H9 (cell line): ENCODE results near the gene THAP4. TPM values are rescaled to one million over a fixed set of nuclear protein-coding genes. Genes with fewer than 3 reads are reported as not detected.
A peak's percentile ranks its signal among the peaks of the same experiment; 100 is the strongest.

Experiments used
- DNase-seq: peaks from one replicate; pipeline ENCODE4 v3.0.0-alpha.2; 2017
- H2AFZ ChIP-seq: one replicate; pipeline ENCODE4 v1.6.1; 2013; ENCODE audit warnings: mild to moderate bottlenecking, low read length, control low read depth, moderate library complexity
- H2AK5ac ChIP-seq: 2 replicates; pipeline ENCODE4 v1.6.1; 2013; ENCODE audit warnings: low read length, control low read depth, mixed read lengths; ENCODE audit not compliant: insufficient read length
- H2BK120ac ChIP-seq: one replicate; pipeline ENCODE4 v1.6.1; 2013; ENCODE audit warnings: low read depth, mild to moderate bottlenecking, low read length, control low read depth, inconsistent platforms; ENCODE audit not compliant: poor library complexity, severe bottlenecking
- H2BK12ac ChIP-seq: 2 replicates; pipeline ENCODE4 v1.6.1; 2013; ENCODE audit warnings: low read length, control low read depth, mixed read lengths, low read depth; ENCODE audit not compliant: insufficient read length
- H2BK15ac ChIP-seq: 2 replicates; pipeline ENCODE4 v1.6.1; 2013; ENCODE audit warnings: low read depth, low read length, control low read depth
- H2BK20ac ChIP-seq: one replicate; pipeline ENCODE4 v1.6.1; 2013; ENCODE audit warnings: low read depth, mild to moderate bottlenecking, low read length, control low read depth, inconsistent platforms; ENCODE audit not compliant: poor library complexity, severe bottlenecking
- H2BK5ac ChIP-seq: 2 replicates; pipeline ENCODE4 v1.6.1; 2013; ENCODE audit warnings: low read length, control low read depth, mixed read lengths; ENCODE audit not compliant: insufficient read length
- H3K14ac ChIP-seq: 2 replicates; pipeline ENCODE4 v1.6.1; 2013; ENCODE audit warnings: low read length, control low read depth; ENCODE audit not compliant: insufficient read depth
- H3K18ac ChIP-seq: 2 replicates; pipeline ENCODE4 v1.6.1; 2013; ENCODE audit warnings: low read depth, mild to moderate bottlenecking, mixed read lengths, low read length, control low read depth; ENCODE audit not compliant: insufficient read length
- H3K23ac ChIP-seq: 2 replicates; pipeline ENCODE4 v1.6.1; 2013; ENCODE audit warnings: low read length, control low read depth, mixed read lengths, low read depth; ENCODE audit not compliant: insufficient read length
- H3K23me2 ChIP-seq: 2 replicates; pipeline ENCODE4 v1.6.1; 2013; ENCODE audit warnings: low read depth, mild to moderate bottlenecking, mixed read lengths, low read length, control low read depth; ENCODE audit not compliant: insufficient read length, poor library complexity, severe bottlenecking
- H3K27ac ChIP-seq: 2 replicates; pipeline ENCODE4 v1.5.1; 2013; ENCODE audit warnings: low read length, control low read depth, mixed read lengths, low read depth; ENCODE audit not compliant: insufficient read length
- H3K27me3 ChIP-seq: 2 replicates; pipeline ENCODE4 v1.6.1; 2013; ENCODE audit warnings: low read length, control low read depth, inconsistent platforms; ENCODE audit not compliant: insufficient read depth
- H3K4ac ChIP-seq: 2 replicates; pipeline ENCODE4 v1.6.1; 2013; ENCODE audit warnings: low read depth, mild to moderate bottlenecking, control low read depth, inconsistent platforms, low read length, moderate library complexity
- H3K4me1 ChIP-seq: 2 replicates; pipeline ENCODE4 v1.6.1; 2013; ENCODE audit warnings: low read length, control low read depth, inconsistent platforms; ENCODE audit not compliant: insufficient read depth
- H3K4me2 ChIP-seq: 2 replicates; pipeline ENCODE4 v1.6.1; 2013; ENCODE audit warnings: low read length, control low read depth, mixed read lengths; ENCODE audit not compliant: insufficient read length, insufficient read depth
- H3K56ac ChIP-seq: 2 replicates; pipeline ENCODE4 v1.6.1; 2013; ENCODE audit warnings: low read depth, mild to moderate bottlenecking, mixed read lengths, low read length, control low read depth; ENCODE audit not compliant: insufficient read length
- H3K79me1 ChIP-seq: 2 replicates; pipeline ENCODE4 v1.6.1; 2013; ENCODE audit warnings: low read depth, mild to moderate bottlenecking, moderate library complexity, low read length, control low read depth, inconsistent platforms; ENCODE audit not compliant: insufficient read depth, poor library complexity, severe bottlenecking
- H3K79me2 ChIP-seq: 2 replicates; pipeline ENCODE4 v1.6.1; 2013; ENCODE audit warnings: low read length, control low read depth, inconsistent platforms; ENCODE audit not compliant: insufficient read depth
- H3K9ac ChIP-seq: 2 replicates; pipeline ENCODE4 v1.6.1; 2013; ENCODE audit warnings: low read length, control low read depth, mixed read lengths; ENCODE audit not compliant: insufficient read length; ENCODE audit errors: extremely low read depth
- H3K9me3 ChIP-seq: one replicate; pipeline ENCODE4 v1.6.1; 2013; ENCODE audit warnings: low read depth, low read length, inconsistent platforms; ENCODE audit not compliant: control insufficient read depth
- H3T11ph ChIP-seq: one replicate; pipeline ENCODE4 v1.6.1; 2013; ENCODE audit warnings: mild to moderate bottlenecking, low read length, control low read depth, inconsistent platforms
- H4K20me1 ChIP-seq: one replicate; pipeline ENCODE4 v1.6.1; 2013; ENCODE audit not compliant: control insufficient read depth, insufficient read length, insufficient read depth
- H4K5ac ChIP-seq: 2 replicates; pipeline ENCODE4 v1.6.1; 2013; ENCODE audit warnings: low read depth, mild to moderate bottlenecking, mixed read lengths, low read length, control low read depth; ENCODE audit not compliant: insufficient read length
- H4K8ac ChIP-seq: replicated peaks from 2 replicates; pipeline ENCODE4 v1.6.1; 2013; ENCODE audit warnings: low read length, control low read depth, mixed read lengths, low read depth; ENCODE audit not compliant: insufficient read length
- H4K91ac ChIP-seq: 2 replicates; pipeline ENCODE4 v1.6.1; 2013; ENCODE audit warnings: low read depth, mild to moderate bottlenecking, moderate library complexity, mixed read lengths, low read length, control low read depth; ENCODE audit not compliant: insufficient read length
- H3K27ac Mint-ChIP-seq, 3 experiments: 2 replicates in 2 of 3; 3 replicates in 1 of 3; pipeline ENCODE4 v1.8.0; 2020 to 2021; ENCODE audit warnings: mixed read lengths in 3 of 3, mild to moderate bottlenecking in 1 of 3, moderate library complexity in 1 of 3
- H3K27me3 Mint-ChIP-seq: 2 replicates; pipeline ENCODE4 v1.8.0; 2021; ENCODE audit warnings: low read depth, mild to moderate bottlenecking, moderate library complexity, mixed read lengths
- H3K36me3 Mint-ChIP-seq, 3 experiments: 2 replicates in 2 of 3; 3 replicates in 1 of 3; pipeline ENCODE4 v1.8.0; 2020 to 2021; ENCODE audit warnings: low read depth in 3 of 3, mixed read lengths in 3 of 3; ENCODE audit not compliant: insufficient read depth in 1 of 3
- H3K4me1 Mint-ChIP-seq, 2 experiments: 2 replicates each; pipeline ENCODE4 v1.8.0; 2020; ENCODE audit warnings: mixed read lengths in 2 of 2
- H3K4me3 Mint-ChIP-seq, 2 experiments: 2 replicates in 1 of 2; 3 replicates in 1 of 2; pipeline ENCODE4 v1.8.0; 2020 to 2021; ENCODE audit warnings: mild to moderate bottlenecking in 2 of 2, mixed read lengths in 2 of 2, moderate library complexity in 1 of 2
- H3K9me3 Mint-ChIP-seq, 2 experiments: 2 replicates in 1 of 2; 3 replicates in 1 of 2; pipeline ENCODE4 v1.8.0; 2020; ENCODE audit warnings: mild to moderate bottlenecking in 2 of 2, mixed read lengths in 2 of 2, moderate library complexity in 1 of 2
- WGBS: extraction: QIAGEN DNeasy Blood & Tissue Kit; methylation state at CpG from one replicate; pipeline ENCODE4 v1.1.7; 2013; ENCODE audit warnings: missing lambda C conversion rate, low lambda C conversion rate, mixed read lengths; ENCODE audit not compliant: insufficient read length; ENCODE audit errors: extremely low coverage; 5-methylcytosine and 5-hydroxymethylcytosine counted together
- total RNA-seq: library from RNA; stranded (reverse); gene quantifications from 2 replicates; pipeline ENCODE4 v1.2.1, GENCODE V29; 2021
- TF ChIP-seq, protein P1 (sequence below): fragments of 200-600 bp; sonication (generic); conservative IDR thresholded peaks from 3 replicates; pipeline ENCODE4 v1.8.0; 2021; ENCODE audit warnings: antibody characterized with exemption, mild to moderate bottlenecking

Gene THAP4
- total RNA-seq, 1 experiment from 2014 or later = 70.6 TPM

DNA sequence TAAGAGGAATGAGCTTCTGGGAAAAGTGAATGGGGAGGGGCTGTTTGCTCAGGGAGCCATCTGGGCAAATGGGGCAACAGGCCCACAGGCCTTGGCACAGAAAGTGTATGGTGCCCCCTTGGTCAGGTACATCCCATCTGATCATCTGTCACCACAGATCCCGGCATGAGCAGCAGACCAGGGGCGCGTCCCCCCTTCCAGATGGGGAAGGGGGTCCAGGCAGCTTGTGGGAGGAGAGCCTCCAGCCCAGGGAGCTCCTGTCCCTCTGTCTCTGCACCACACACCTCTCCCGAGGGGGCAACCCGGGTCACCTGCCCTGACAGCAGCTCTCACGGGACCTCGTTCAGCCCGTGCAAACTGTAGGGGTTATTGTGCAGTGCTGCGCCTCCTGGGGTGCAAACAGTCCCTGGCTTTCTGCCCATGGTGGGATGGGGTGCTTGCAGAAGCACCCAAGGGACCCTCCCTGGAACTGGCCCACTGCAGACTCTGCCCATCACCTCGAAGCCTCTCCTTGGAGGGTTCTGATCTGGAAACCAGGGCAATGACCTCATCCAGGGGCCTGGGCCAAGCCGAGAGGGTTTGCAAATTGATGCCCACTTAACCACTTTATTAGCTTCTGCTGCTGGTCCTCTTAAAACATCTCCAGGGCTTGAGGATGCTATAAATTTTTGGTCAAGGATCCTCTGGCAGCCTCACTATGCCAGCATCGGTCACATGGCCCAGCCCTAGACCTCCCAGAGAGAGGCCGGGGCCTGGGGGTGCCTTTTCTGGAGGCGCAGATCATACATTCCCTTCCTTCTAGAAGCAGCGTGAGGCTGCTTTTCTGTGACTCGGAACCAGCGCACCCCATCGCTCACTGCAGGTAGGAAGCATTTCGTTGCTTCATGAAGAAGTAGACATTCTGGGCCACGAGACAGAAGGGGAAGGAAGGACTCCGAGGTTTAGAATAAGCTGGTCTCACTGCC lies 86.1 kb downstream of the THAP4 start:
- Histone ChIP-seq H4K91ac (no peak overlapping the region), H3K27me3 (no peaks in the 10 kb centered on the region), H3K79me2 (no peaks in the 10 kb centered on the region), H2BK120ac (no peak overlapping the region), H2BK5ac (no peak overlapping the region), H3K9me3 (no peaks in the 10 kb centered on the region), H3K4me2 (no peak overlapping the region), H4K5ac (no peak overlapping the region), H3K14ac (no peak overlapping the region; the same call in 1 of the 2 replicates), H2BK20ac (no peak overlapping the region), H4K8ac (no peak overlapping the region), H2AFZ (no peak overlapping the region), H3K56ac (no peak overlapping the region), H3K18ac (no peak overlapping the region), H3K4me1 (peaks cover 5% of the 10 kb centered on the region; the same call in 1 of the 2 replicates), H3K27ac (no peak overlapping the region), H2BK15ac (no peak overlapping the region), H2BK12ac (no peak overlapping the region), H3K79me1 (no peaks in the 10 kb centered on the region), H3K4ac (no peak overlapping the region), H2AK5ac (no peak overlapping the region), H4K20me1 (no peaks in the 10 kb centered on the region), H3K23me2 (no peaks in the 10 kb centered on the region), H3K23ac (no peak overlapping the region), H3T11ph (no peak overlapping the region), H3K9ac (no peak overlapping the region)
- Mint-ChIP-seq H3K4me1 (peaks cover 10 to 12% of the 10 kb centered on the region in 2 experiments), H3K4me3 (no peak overlapping the region), H3K27ac (0 out of 7 replicates have a peak overlapping the region, but pooled peaks of 1 of the 3 experiments have one; percentile 25), H3K36me3 (no peaks in the 10 kb centered on the region; a peak in 1 of 7 replicates), H3K9me3 (no peaks in the 10 kb centered on the region), H3K27me3 (peaks cover 6% of the 10 kb centered on the region)
- WGBS = no CpG with 5 or more reads among the region's 21 CpGs
- no peak for DNase-seq
- TF ChIP-seq, protein P1, sequence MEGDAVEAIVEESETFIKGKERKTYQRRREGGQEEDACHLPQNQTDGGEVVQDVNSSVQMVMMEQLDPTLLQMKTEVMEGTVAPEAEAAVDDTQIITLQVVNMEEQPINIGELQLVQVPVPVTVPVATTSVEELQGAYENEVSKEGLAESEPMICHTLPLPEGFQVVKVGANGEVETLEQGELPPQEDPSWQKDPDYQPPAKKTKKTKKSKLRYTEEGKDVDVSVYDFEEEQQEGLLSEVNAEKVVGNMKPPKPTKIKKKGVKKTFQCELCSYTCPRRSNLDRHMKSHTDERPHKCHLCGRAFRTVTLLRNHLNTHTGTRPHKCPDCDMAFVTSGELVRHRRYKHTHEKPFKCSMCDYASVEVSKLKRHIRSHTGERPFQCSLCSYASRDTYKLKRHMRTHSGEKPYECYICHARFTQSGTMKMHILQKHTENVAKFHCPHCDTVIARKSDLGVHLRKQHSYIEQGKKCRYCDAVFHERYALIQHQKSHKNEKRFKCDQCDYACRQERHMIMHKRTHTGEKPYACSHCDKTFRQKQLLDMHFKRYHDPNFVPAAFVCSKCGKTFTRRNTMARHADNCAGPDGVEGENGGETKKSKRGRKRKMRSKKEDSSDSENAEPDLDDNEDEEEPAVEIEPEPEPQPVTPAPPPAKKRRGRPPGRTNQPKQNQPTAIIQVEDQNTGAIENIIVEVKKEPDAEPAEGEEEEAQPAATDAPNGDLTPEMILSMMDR = no peak
